CD4-positive, alpha-beta T cell treated with Interleukin-6 at 100 ng/mL for 8 hours (primary cell): ENCODE measurements around the gene FIZ1.
A peak's percentile ranks its signal among the peaks of the same experiment; 100 is the strongest.

ENCODE experiments used
- DNase-seq: peaks from one replicate; pipeline ENCODE4 v3.0.0-alpha.2; 2020; ENCODE audit warnings: mixed read lengths, low spot score

The FIZ1 gene

DNA sequence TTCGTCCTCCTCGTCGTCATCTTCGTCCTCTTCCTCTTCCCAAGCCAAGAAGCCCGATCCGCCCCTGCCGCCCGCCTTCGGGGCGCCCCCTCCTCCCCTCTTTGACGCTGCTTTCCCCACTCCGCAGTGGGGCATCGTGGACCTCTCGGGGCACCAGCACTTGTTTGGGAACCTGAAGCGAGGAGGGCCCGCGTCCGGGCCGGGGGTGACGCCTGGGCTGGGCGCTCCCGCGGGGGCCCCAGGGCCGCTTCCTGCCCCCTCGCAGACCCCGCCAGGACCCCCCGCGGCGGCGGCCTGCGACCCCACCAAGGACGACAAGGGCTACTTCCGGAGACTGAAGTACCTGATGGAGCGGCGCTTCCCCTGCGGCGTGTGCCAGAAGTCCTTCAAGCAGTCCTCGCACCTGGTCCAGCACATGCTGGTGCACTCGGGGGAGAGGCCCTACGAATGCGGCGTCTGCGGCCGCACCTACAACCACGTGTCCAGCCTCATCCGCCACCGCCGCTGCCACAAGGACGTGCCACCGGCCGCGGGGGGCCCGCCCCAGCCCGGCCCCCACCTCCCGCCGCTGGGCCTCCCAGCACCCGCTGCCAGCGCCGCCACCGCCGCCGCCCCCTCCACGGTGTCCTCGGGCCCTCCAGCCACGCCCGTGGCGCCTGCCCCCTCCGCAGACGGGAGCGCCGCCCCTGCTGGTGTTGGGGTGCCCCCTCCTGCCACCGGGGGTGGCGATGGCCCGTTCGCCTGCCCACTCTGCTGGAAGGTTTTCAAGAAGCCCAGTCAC, 14.8 kb upstream of the FIZ1 start:
- no peak for DNase-seq

GRCh38 chr19:55613396-55613795, 14.1 kb upstream of the FIZ1 start:
- no peak for DNase-seq

- DNase-seq: no peak
Observed at GRCh38 chr19:55611983-55612645, 12.8 kb upstream of the FIZ1 start.

GRCh38 chr19:55611300-55611982, 12.1 kb upstream of the FIZ1 start:
- no peak for DNase-seq

- DNase-seq: no peak
Observed at GRCh38 chr19:55609326-55609725, 10.0 kb upstream of the FIZ1 start.

- DNase-seq: no peak
Observed at GRCh38 chr19:55606817-55607216, 7.5 kb upstream of the FIZ1 start.

DNA sequence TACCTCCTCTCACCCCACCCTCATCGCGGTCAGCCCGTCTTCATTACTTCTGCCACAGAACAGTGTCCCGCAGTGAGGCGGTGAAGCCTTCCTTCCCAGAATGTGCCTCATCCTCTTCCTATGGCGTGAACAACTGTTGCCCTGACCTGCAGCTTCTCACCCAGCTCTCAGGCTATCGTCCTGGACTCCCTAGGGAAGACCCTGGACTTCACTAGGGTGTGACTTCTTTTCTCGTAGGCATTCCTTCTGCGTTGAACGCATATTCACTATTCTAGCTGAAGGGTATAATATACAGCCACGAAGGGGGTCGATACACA, 7.1 kb upstream of the FIZ1 start:
- no peak for DNase-seq

- peak; percentile 68 for DNase-seq
Observed at GRCh38 chr19:55605637-55606470, 6.5 kb upstream of the FIZ1 start, which contains the start of gene ZNF865. Gene ZNF865 (plus strand): TSS chr19:55605647. CDS start chr19:55613619, 7,972 bp downstream.

GRCh38 chr19:55605207-55605636, 5.9 kb upstream of the FIZ1 start:
- peak; percentile 99 for DNase-seq

DNA sequence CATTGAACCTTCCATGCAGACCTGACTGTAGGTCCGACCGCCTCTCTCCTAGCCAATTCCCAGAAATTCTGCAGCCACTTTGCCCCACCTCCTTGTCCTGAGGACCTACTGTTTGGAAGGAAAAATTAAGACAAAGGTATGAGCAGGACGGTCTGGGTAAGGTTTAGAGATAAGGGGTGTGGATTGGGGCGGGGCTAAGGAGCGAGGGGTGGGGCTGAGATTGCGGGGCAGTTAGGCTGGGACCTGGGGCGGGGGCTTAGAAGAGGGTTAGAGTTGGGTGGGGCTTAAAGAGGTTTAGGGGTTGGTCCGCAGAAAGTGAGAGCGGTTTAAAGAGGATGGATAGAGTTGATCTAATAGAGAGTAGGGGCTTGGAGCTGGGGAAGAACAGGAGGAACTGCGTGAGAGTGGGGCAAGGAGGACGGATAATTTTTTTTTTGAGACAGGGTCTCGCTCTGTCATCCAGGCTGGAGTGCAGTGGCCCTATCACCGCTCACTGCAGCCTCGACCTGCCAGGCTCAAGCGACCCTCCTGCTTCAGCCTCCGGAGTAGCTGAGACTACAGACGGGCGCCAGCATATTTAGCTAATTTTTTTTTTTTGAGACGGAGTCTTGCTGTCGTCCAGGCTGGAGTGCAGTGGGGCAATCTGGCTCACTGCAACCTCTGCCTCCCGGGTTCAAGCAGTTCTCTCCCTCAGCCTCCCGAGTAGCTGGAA, 4.4 kb upstream of the FIZ1 start:
- DNase-seq: no peak

- DNase-seq: no peak
Observed at GRCh38 chr19:55603115-55603514, 3.8 kb upstream of the FIZ1 start.

DNA sequence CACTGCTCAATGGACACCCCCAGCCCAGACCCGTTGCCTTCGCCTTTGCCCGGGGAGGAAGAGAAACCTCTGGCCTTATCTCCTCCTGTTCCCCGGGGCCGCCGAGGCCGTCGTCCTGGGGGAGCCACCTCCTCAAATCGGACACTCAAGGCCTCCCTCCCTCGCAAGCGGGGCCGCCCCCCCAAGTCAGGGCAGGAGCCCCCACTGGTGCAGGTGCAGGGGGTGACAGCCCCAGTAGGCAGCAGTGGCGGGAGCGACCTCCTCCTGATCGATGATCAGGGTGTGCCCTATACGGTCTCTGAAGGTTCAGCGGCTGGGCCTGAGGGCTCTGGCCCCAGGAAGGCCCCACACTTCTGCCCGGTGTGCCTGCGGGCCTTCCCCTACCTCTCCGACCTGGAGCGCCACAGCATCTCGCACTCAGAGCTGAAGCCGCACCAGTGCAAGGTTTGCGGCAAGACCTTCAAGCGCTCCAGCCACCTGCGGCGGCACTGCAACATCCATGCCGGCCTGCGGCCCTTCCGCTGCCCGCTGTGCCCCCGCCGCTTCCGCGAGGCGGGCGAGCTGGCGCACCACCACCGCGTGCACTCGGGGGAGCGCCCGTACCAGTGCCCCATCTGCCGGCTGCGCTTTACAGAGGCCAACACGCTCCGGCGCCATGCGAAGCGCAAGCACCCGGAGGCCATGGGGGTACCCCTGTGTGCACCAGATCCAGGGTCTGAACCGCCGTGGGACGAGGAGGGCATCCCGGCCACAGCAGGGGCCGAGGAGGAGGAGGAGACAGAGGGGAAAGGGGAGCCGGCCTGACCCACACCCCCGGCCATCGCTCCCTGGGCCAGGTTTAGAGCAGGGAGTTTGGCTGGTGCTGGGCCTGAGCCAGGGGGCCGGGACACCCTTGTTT, 3.0 kb upstream of the FIZ1 start:
- no peak for DNase-seq

GRCh38 chr19:55601084-55601483, 1.8 kb upstream of the FIZ1 start:
- no peak for DNase-seq

- no peak for DNase-seq
Observed at GRCh38 chr19:55600662-55601028, 1.3 kb upstream of the FIZ1 start.

GRCh38 chr19:55599842-55600661, 735 bp upstream of the FIZ1 start, which contains the start of gene ZNF524:
Gene ZNF524 (plus strand): TSS chr19:55600288. CDS start chr19:55602113, 1,825 bp downstream.
- DNase-seq: peak; percentile 83

DNA sequence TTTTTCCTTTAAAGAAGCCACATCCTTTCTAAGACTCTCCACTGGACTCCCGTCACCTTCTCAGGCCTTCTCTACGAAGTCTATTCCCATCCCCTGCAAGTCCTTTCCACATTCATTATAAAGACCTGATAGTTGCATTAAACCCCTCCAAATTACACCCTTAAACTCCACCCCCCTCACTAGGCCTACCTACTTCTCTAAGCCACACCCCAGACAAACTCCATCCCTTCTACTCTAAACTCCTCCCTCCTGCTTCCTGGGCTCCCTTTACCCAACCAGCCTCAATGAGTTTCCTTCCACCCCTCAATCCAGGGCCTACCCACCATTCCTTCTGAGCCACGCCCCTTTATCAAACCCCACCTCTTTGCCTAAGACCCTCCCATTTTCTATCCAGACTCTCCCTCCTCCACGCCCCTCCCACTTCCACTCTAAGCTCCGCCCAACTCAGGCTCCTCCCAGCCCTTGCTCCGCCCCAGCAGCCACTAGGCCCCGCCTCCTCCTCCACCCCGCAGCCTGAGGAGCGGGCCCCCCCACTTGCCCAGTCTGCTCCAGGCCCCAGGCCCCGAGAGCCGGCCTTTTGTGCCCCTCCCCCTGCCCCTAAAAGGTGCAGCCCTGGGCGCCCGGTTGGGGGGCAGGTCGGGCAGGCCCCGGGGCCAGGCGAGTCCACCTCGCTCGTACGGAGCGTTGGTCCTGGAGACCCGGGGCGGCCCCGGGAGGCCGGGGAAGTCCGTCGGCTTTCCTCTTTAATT, 424 bp downstream of the FIZ1 start:
- DNase-seq: peak; percentile 86

DNA sequence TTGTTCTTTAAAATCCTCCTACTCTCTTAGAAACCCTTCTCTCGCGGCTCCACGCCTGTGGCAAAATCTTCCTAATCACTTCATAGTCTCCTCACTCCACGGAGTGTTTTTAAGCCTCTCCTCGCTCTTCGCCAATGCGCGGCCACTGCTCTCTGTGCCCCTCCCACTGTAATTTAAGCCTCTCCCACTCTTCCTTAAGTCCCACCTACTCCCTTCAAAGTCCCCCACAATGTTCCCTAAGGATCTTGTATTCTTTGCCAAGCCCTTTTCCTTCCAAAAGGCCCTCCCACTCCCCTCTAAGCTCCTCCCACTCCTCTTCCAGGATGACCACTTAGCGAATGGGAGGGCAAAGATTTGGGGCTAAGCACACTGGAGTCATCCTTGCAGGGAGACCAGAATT, 1.3 kb downstream of the FIZ1 start:
- DNase-seq: no peak

GRCh38 chr19:55597501-55597921, 1.8 kb downstream of the FIZ1 start:
- DNase-seq: no peak

DNA sequence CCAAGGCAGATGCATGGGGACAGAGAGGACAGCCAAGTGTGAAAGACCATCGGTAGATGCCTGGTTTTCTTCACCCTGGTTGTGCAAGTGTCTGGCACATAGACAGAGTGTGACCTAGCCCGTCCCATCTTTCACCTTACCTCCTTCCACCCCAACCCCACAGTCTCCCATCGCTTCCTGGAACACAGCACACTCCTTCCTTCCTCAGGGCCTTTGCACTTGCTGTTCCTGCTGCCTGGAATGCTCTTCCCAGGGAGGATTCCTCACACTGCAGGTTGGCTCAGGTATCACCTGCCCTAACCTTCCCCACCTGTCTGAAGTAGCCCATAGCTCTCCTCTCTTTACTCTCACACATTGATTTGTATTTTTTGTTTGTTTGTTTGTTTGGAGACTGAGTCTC, 3.0 kb downstream of the FIZ1 start:
- no peak for DNase-seq
